Neuron (in vitro differentiated cells): ENCODE data around the gene MYLK4.

Source experiments
- H2AFZ ChIP-seq: one replicate; pipeline ENCODE4 v1.6.1; 2013; ENCODE audit warnings: low read depth, mild to moderate bottlenecking, inconsistent platforms, low read length, moderate library complexity
- H3K27me3 ChIP-seq: one replicate; pipeline ENCODE4 v1.6.1; 2013; ENCODE audit warnings: low read length; ENCODE audit not compliant: insufficient read depth
- H3K36me3 ChIP-seq: one replicate; pipeline ENCODE4 v1.6.1; 2013; ENCODE audit warnings: low read length; ENCODE audit not compliant: insufficient read depth
- H3K4me1 ChIP-seq: one replicate; pipeline ENCODE4 v1.6.1; 2013; ENCODE audit warnings: low read length; ENCODE audit not compliant: insufficient read depth
- H3K4me3 ChIP-seq: 2 replicates; pipeline ENCODE4 v1.5.1; 2013; ENCODE audit warnings: mild to moderate bottlenecking, low read length, moderate library complexity
- H3K9me3 ChIP-seq: one replicate; pipeline ENCODE4 v1.6.1; 2013; ENCODE audit warnings: low read length

Gene MYLK4

GRCh38 chr6:2684766-2685754 is 65.7 kb downstream of the MYLK4 start:
- Histone ChIP-seq H3K9me3 (peaks cover 2% of the 10 kb centered on the region), H3K27me3 (no peaks in the 10 kb centered on the region), H3K4me1 (no peaks in the 10 kb centered on the region), H3K36me3 (no peaks in the 10 kb centered on the region), H3K4me3 (no peak overlapping the region), H2AFZ (no peak overlapping the region)

DNA sequence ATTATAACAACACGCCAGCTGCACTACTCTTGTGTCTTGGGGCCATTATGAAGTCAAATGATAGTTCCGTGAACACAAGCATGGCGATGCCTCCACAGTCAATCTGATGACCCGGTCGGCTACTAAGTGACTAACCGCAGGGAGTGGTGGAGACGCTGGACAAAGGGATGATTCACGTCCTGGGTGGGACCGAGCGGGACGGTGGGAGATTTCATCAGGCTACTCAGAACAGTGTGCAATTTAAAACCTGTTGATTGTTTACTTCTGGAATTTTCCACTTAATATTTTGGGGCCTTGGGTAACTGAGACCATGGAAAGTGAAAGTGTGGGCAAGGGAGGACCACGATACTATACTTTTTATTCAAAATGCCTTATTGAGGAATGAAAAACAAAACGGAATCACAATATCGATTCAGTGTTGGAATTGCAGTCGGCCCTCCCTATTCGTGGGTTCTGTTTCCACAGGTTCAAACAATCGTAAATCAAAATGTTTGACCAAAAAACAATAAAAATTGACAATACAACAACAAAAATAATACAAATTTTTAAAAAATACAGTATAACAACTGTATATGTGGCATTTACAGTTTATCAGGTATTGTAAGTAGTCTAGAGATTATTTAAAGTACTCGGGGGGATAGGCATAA is 66.5 kb downstream of the MYLK4 start:
- H3K4me3 ChIP-seq, result no peak overlapping the region
- no peaks in the 10 kb centered on the region for H3K4me1 ChIP-seq
- peaks cover 2% of the 10 kb centered on the region for H3K9me3 ChIP-seq
- H3K27me3 ChIP-seq, result no peaks in the 10 kb centered on the region
- H3K36me3 ChIP-seq, result no peaks in the 10 kb centered on the region
- no peak overlapping the region for H2AFZ ChIP-seq

DNA sequence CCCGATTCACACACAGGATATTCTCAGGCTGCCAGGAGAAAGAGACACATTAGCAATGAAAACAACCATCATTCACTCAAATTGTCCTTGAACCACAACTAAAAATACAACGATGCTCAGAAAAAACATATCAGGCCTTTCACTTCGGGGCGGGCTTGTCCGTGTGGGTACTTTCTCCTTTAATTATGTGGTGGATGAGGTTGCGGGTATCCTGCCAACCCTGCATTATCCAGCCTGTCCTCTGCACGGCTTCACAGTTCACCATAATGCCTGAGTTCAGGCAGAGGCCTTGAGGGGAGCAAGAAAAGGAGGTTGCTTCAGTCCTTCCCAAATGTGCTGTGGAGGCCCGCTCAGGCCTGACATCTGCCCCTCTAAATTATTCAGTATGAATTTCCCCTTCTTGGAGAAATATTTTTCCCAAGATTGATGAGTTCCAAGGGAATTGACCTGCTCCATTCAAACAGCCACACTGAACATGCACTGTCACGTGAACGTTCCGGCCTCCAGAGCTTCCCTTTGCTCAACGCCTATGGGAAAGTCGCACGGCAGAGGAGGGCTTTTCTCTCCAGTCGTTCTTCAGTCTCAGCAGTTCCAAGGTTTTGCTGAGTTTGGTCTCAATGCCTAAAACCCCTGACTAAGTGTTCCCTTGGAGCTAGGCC is 70.3 kb downstream of the MYLK4 start:
- H3K4me3 ChIP-seq, result no peak overlapping the region
- H2AFZ ChIP-seq, result no peak overlapping the region
- no peaks in the 10 kb centered on the region for H3K27me3 ChIP-seq
- no peaks in the 10 kb centered on the region for H3K36me3 ChIP-seq
- H3K9me3 ChIP-seq, result peaks cover 2% of the 10 kb centered on the region
- no peaks in the 10 kb centered on the region for H3K4me1 ChIP-seq

DNA sequence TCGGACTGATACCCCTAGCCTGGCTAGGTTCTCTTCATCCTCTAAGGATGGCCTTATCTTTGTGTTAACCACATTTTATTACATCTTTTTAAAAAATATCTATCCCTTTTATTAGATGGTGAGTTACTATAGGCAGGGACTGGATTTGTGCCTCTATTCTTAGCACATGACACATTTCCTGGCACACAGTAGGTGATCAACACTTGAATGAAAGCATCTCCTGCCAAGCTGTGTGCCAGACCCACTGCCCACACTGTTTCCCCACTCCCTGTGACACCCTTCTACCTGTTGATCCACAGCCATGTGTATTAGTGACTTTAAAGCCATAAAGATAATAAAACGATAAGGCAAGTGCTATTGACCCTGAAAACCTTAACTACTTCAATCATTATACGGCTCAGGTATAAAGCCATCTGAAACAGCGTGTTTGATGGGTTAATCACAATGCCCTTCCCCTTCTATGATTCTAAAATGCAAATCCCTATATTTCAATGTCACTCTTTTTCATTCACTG is 73.6 kb downstream of the MYLK4 start:
- H3K27me3 ChIP-seq, result no peaks in the 10 kb centered on the region
- no peaks in the 10 kb centered on the region for H3K36me3 ChIP-seq
- no peaks in the 10 kb centered on the region for H3K9me3 ChIP-seq
- no peak overlapping the region for H2AFZ ChIP-seq
- no peaks in the 10 kb centered on the region for H3K4me1 ChIP-seq
- no peak overlapping the region for H3K4me3 ChIP-seq

GRCh38 chr6:2676048-2676447 is 74.7 kb downstream of the MYLK4 start:
- no peaks in the 10 kb centered on the region for H3K36me3 ChIP-seq
- no peak overlapping the region for H3K4me3 ChIP-seq
- H2AFZ ChIP-seq, result no peak overlapping the region
- no peaks in the 10 kb centered on the region for H3K9me3 ChIP-seq
- H3K4me1 ChIP-seq, result no peaks in the 10 kb centered on the region
- H3K27me3 ChIP-seq, result no peaks in the 10 kb centered on the region

GRCh38 chr6:2674857-2675256 is 75.9 kb downstream of the MYLK4 start:
- H3K36me3 ChIP-seq, result no peaks in the 10 kb centered on the region
- no peaks in the 10 kb centered on the region for H3K27me3 ChIP-seq
- H2AFZ ChIP-seq, result no peak overlapping the region
- H3K4me3 ChIP-seq, result no peak overlapping the region
- H3K4me1 ChIP-seq, result no peaks in the 10 kb centered on the region
- no peaks in the 10 kb centered on the region for H3K9me3 ChIP-seq

- Histone ChIP-seq H3K36me3 (no peaks in the 10 kb centered on the region), H3K4me3 (no peak overlapping the region), H3K9me3 (no peaks in the 10 kb centered on the region), H2AFZ (no peak overlapping the region), H3K4me1 (no peaks in the 10 kb centered on the region), H3K27me3 (no peaks in the 10 kb centered on the region)
Measured at GRCh38 chr6:2669067-2669700, 81.5 kb downstream of the MYLK4 start.

DNA sequence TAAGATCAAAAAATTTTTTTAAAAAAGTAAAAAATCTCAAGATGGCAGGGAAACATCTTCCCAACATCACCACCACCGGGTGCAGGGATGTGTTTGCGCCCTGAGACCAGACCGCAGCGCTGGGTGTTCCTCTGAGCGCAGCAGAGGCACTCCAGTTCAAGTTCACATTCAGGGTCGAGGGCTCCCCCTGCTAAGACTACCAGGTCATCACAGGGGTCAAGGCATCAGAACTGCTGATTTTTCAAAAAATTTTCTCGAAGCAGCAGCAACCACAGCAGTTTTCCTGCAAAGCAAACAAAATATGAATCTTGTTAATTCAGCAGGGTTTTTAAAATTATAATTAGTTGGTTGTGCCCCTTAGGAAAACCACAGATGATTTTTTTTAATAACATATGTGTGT is 83.1 kb downstream of the MYLK4 start:
- H3K4me3 ChIP-seq, result no peak overlapping the region
- H3K27me3 ChIP-seq, result no peaks in the 10 kb centered on the region
- no peak overlapping the region for H2AFZ ChIP-seq
- no peaks in the 10 kb centered on the region for H3K36me3 ChIP-seq
- H3K4me1 ChIP-seq, result no peaks in the 10 kb centered on the region
- H3K9me3 ChIP-seq, result no peaks in the 10 kb centered on the region

GRCh38 chr6:2666906-2667575 is 83.7 kb downstream of the MYLK4 start:
- no peak overlapping the region for H2AFZ ChIP-seq
- H3K36me3 ChIP-seq, result no peaks in the 10 kb centered on the region
- H3K27me3 ChIP-seq, result no peaks in the 10 kb centered on the region
- no peak overlapping the region for H3K4me3 ChIP-seq
- no peaks in the 10 kb centered on the region for H3K4me1 ChIP-seq
- no peaks in the 10 kb centered on the region for H3K9me3 ChIP-seq

- peaks cover 3% of the 10 kb centered on the region for H3K27me3 ChIP-seq
- no peaks in the 10 kb centered on the region for H3K36me3 ChIP-seq
- H2AFZ ChIP-seq, result no peak overlapping the region
- no peaks in the 10 kb centered on the region for H3K4me1 ChIP-seq
- H3K4me3 ChIP-seq, result no peak overlapping the region
- no peaks in the 10 kb centered on the region for H3K9me3 ChIP-seq
Measured at GRCh38 chr6:2665146-2666070, 85.3 kb downstream of the MYLK4 start.

GRCh38 chr6:2663123-2663522 is 87.6 kb downstream of the MYLK4 start:
- Histone ChIP-seq H3K36me3 (no peaks in the 10 kb centered on the region), H2AFZ (no peak overlapping the region), H3K27me3 (peaks cover 3% of the 10 kb centered on the region), H3K4me1 (no peaks in the 10 kb centered on the region), H3K4me3 (no peak overlapping the region), H3K9me3 (no peaks in the 10 kb centered on the region)
